Endodermal cell (in vitro differentiated cells): ENCODE results near the gene SMG9. TPM values are rescaled to one million over a fixed set of nuclear protein-coding genes. Genes with fewer than 3 reads are reported as not detected.
A peak's percentile ranks its signal among the peaks of the same experiment; 100 is the strongest.

ENCODE experiments used
- DNase-seq: peaks from one replicate; pipeline ENCODE4 v3.0.0-alpha.2; 2017
- H3K27ac ChIP-seq: 2 replicates; pipeline ENCODE4 v1.5.1; 2013; ENCODE audit warnings: mild to moderate bottlenecking, low read depth, low read length, moderate library complexity
- H3K27me3 ChIP-seq: 2 replicates; pipeline ENCODE4 v1.6.1; 2013; ENCODE audit warnings: mild to moderate bottlenecking, low read length, moderate library complexity; ENCODE audit not compliant: insufficient read depth, control insufficient read depth, poor library complexity, severe bottlenecking
- H3K36me3 ChIP-seq: 2 replicates; pipeline ENCODE4 v1.7.0; 2013; ENCODE audit warnings: mild to moderate bottlenecking, low read length, moderate library complexity; ENCODE audit not compliant: control insufficient read depth, insufficient read depth
- H3K4me1 ChIP-seq: one replicate; pipeline ENCODE4 v1.7.0; 2013; ENCODE audit warnings: low read length; ENCODE audit not compliant: control insufficient read depth, insufficient read depth
- H3K4me3 ChIP-seq: 2 replicates; pipeline ENCODE4 v1.5.1; 2013; ENCODE audit warnings: mild to moderate bottlenecking, low read length, moderate library complexity
- H3K9ac ChIP-seq: 2 replicates; pipeline ENCODE4 v1.6.1; 2013; ENCODE audit warnings: mild to moderate bottlenecking, low read length, moderate library complexity; ENCODE audit not compliant: poor library complexity, severe bottlenecking; ENCODE audit errors: extremely low read depth
- H3K9me3 ChIP-seq: 2 replicates; pipeline ENCODE4 v1.6.1; 2013; ENCODE audit warnings: mild to moderate bottlenecking, low read length, moderate library complexity; ENCODE audit not compliant: control insufficient read depth
- H3K27ac Mint-ChIP-seq: 2 replicates; pipeline ENCODE4 v1.8.0; 2020; ENCODE audit warnings: mixed read lengths
- H3K27me3 Mint-ChIP-seq: 2 replicates; pipeline ENCODE4 v1.8.0; 2021; ENCODE audit warnings: mild to moderate bottlenecking, mixed read lengths; ENCODE audit not compliant: insufficient read depth
- H3K36me3 Mint-ChIP-seq: 2 replicates; pipeline ENCODE4 v1.8.0; 2020; ENCODE audit warnings: low read depth, mixed read lengths
- H3K4me1 Mint-ChIP-seq: 2 replicates; pipeline ENCODE4 v1.8.0; 2020; ENCODE audit warnings: mixed read lengths
- H3K4me3 Mint-ChIP-seq: 2 replicates; pipeline ENCODE4 v1.8.0; 2020; ENCODE audit warnings: mild to moderate bottlenecking, moderate library complexity, mixed read lengths
- H3K9me3 Mint-ChIP-seq: 2 replicates; pipeline ENCODE4 v1.8.0; 2020; ENCODE audit warnings: mild to moderate bottlenecking, mixed read lengths
- WGBS, 2 experiments: methylation state at CpG; one replicate each; pipeline versions ENCODE4 v1.1.5 to v1.1.7; 2013; ENCODE audit warnings: missing lambda C conversion rate in 2 of 2, mixed read lengths in 1 of 2; ENCODE audit not compliant: insufficient coverage in 1 of 2, insufficient read length in 1 of 2; 5-methylcytosine and 5-hydroxymethylcytosine counted together
- total RNA-seq, 2 donors: library from RNA; stranded (reverse); fragmentation: NEBNext Ultra II Directional in 1 of 2; extraction: Animal tissue kit (Norgen Biotek cat#: 25700) in 1 of 2; gene quantifications; 2 replicates in 1 of 2; 3 replicates in 1 of 2; pipeline ENCODE4 v1.2.1, GENCODE V29; 2021
- TF ChIP-seq, protein P1 (sequence below): fragments of 200-600 bp; sonication (generic); conservative IDR thresholded peaks from 2 replicates; pipeline ENCODE4 v1.5.0; 2021; ENCODE audit warnings: antibody characterized with exemption, mild to moderate bottlenecking

The SMG9 gene
- total RNA-seq, 2 donors from 2014 or later, result 44.6 to 53.8 TPM

- TF ChIP-seq, protein P1, sequence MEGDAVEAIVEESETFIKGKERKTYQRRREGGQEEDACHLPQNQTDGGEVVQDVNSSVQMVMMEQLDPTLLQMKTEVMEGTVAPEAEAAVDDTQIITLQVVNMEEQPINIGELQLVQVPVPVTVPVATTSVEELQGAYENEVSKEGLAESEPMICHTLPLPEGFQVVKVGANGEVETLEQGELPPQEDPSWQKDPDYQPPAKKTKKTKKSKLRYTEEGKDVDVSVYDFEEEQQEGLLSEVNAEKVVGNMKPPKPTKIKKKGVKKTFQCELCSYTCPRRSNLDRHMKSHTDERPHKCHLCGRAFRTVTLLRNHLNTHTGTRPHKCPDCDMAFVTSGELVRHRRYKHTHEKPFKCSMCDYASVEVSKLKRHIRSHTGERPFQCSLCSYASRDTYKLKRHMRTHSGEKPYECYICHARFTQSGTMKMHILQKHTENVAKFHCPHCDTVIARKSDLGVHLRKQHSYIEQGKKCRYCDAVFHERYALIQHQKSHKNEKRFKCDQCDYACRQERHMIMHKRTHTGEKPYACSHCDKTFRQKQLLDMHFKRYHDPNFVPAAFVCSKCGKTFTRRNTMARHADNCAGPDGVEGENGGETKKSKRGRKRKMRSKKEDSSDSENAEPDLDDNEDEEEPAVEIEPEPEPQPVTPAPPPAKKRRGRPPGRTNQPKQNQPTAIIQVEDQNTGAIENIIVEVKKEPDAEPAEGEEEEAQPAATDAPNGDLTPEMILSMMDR, result no peak
- no peak for DNase-seq
- H3K4me3 ChIP-seq, result no peak overlapping the region
- no peaks in the 10 kb centered on the region for H3K27me3 ChIP-seq
- peaks cover 20% of the 10 kb centered on the region for H3K9me3 Mint-ChIP-seq
- peaks cover 4% of the 10 kb centered on the region for H3K4me1 Mint-ChIP-seq
- 85 to 90% methylated on average over 10 of the region's 10 CpGs for WGBS, 2 experiments
- no peak overlapping the region for H3K27ac ChIP-seq
- peaks cover 29% of the 10 kb centered on the region for H3K27me3 Mint-ChIP-seq
- peaks cover 13% of the 10 kb centered on the region for H3K9me3 ChIP-seq
- H3K4me1 ChIP-seq, result no peaks in the 10 kb centered on the region
- no peak overlapping the region for H3K4me3 Mint-ChIP-seq
- H3K36me3 ChIP-seq, result no peaks in the 10 kb centered on the region
- H3K36me3 Mint-ChIP-seq, result no peaks in the 10 kb centered on the region
- H3K9ac ChIP-seq, result no peak overlapping the region
- H3K27ac Mint-ChIP-seq, result no peak overlapping the region
Measured at GRCh38 chr19:43688059-43688701, 66.6 kb downstream of the SMG9 start.

- H3K4me3 ChIP-seq, result no peak overlapping the region
- DNase-seq, result no peak
- 80 to 82% methylated on average over 1 of the region's 1 CpG for WGBS, 2 experiments
- no peaks in the 10 kb centered on the region for H3K27me3 ChIP-seq
- no peaks in the 10 kb centered on the region for H3K36me3 ChIP-seq
- TF ChIP-seq, protein P1, result no peak
- H3K27me3 Mint-ChIP-seq, result peaks cover 25% of the 10 kb centered on the region
- no peaks in the 10 kb centered on the region for H3K36me3 Mint-ChIP-seq
- no peak overlapping the region for H3K9ac ChIP-seq
- peaks cover 19% of the 10 kb centered on the region for H3K9me3 Mint-ChIP-seq
- peaks cover 8% of the 10 kb centered on the region for H3K4me1 Mint-ChIP-seq
- no peak overlapping the region for H3K4me3 Mint-ChIP-seq
- peaks cover 13% of the 10 kb centered on the region for H3K9me3 ChIP-seq
- H3K4me1 ChIP-seq, result no peaks in the 10 kb centered on the region
- H3K27ac ChIP-seq, result peak overlapping the region; percentile 44
- H3K27ac Mint-ChIP-seq, result no peak overlapping the region
Measured at GRCh38 chr19:43687660-43687997, 67.1 kb downstream of the SMG9 start.

GRCh38 chr19:43684326-43684725 lies 70.4 kb downstream of the SMG9 start:
- peaks cover 8% of the 10 kb centered on the region for H3K4me1 Mint-ChIP-seq
- Histone ChIP-seq H3K27me3 (no peaks in the 10 kb centered on the region), H3K36me3 (no peaks in the 10 kb centered on the region), H3K9ac (no peak overlapping the region), H3K9me3 (no peaks in the 10 kb centered on the region), H3K4me1 (no peaks in the 10 kb centered on the region), H3K27ac (no peak overlapping the region), H3K4me3 (no peak overlapping the region)
- DNase-seq, result no peak
- peaks cover 8% of the 10 kb centered on the region for H3K27me3 Mint-ChIP-seq
- no peaks in the 10 kb centered on the region for H3K9me3 Mint-ChIP-seq
- TF ChIP-seq, protein P1, result no peak
- no peak overlapping the region for H3K4me3 Mint-ChIP-seq
- 87% methylated on average over 1 of the region's 1 CpG; no CpG with 5 or more reads in 1 of the 2 experiments for WGBS, 2 experiments
- no peak overlapping the region for H3K27ac Mint-ChIP-seq
- H3K36me3 Mint-ChIP-seq, result no peaks in the 10 kb centered on the region
